GM18526 (cell line): ENCODE measurements around the gene CRYBG2.

Experiments
- POLR2A ChIP-seq: IDR thresholded peaks from 3 replicates; pipeline ENCODE4 v1.6.1; 2011; ENCODE audit not compliant: insufficient read length; ENCODE audit errors: extremely low read depth

CRYBG2 gene

DNA sequence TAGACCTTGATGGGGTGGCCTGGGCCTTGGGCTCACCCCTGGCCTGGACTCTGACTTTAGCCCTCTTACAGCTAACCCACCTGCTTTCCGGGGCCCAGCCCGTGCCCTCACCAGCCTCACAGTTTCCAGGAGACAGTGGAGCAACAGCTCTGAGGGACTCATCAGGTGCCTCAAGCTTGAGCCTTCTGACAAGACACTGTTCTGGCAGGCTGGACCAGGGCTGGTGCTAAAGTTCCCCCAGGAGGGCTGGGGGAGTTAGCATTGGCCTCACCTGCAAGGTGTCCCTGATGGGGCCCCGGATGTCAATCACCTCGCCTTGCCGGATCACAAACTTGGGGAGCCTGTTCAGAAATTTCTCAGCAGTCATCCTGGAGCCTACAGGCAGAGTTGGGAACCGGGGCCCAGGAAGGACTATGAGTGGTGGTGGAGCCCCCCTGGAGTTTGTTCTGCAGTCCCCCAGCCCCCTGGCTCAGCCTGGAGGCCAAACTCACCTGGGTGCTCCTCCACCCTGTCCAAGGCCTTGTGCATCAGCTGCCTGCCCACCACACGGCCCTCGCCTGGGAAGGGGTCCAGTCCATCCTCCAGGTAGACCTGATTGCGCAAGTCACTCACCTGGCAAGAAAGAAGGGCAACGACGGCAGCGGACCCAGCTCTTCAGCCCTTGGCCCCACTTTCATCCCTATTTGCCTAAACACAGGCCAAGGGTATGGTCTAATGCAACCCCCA, 69.9 kb downstream of the CRYBG2 start:
- TF ChIP-seq POLR2A, result no peak

DNA sequence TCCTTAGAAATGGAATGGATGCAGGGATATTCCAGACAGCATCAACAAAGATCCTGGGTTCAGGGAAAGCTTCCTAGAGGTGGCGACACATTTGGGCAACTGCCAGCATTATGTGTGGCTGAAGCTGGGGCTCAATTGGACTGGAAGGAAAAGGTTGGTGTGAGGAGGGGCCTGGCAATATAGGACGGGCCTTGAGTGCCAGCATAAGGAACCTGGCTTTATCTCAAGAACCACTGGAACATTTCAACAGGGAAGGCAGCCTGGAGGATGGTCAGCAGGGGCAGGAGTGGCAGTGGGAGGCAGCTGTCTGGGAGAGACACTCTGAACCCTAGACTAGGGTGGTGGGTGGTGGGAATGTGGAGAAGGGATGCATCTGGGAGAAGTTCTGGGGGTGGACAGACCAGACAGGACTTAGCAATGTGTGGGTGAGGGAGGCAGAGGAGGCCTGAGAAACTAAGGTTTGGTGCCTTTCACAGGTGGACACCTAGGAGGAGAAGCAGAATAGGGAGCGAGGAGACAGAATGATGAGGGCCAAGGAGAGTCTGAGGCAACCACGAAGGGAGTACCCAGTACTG, 70.6 kb downstream of the CRYBG2 start:
- TF ChIP-seq POLR2A, result no peak

DNA sequence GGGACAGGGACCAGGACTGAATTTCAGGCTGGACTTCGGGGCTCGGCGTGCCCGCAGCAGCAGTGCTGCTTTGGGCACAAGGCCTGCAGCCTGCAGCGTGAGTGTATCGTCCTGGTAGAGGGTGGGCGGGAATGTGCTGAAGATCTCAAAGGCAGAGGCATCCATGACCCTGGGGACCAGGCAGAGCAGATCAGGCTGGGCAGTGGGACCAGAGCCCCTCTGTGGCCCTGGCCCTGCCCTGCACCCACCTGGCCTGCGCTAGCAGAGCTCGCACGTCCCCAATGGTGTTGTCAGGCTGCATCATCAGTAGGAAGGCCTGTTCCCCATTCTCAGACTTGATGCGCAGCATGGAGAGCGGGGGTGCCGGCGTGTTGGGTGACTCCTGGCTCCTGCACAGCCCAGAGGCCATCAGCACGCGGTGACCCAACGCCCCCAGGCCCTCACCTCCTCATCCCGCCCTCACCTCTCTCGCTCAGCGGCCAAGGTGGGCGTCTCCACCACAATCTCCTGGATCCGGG, 71.5 kb downstream of the CRYBG2 start:
- TF ChIP-seq POLR2A, result no peak

DNA sequence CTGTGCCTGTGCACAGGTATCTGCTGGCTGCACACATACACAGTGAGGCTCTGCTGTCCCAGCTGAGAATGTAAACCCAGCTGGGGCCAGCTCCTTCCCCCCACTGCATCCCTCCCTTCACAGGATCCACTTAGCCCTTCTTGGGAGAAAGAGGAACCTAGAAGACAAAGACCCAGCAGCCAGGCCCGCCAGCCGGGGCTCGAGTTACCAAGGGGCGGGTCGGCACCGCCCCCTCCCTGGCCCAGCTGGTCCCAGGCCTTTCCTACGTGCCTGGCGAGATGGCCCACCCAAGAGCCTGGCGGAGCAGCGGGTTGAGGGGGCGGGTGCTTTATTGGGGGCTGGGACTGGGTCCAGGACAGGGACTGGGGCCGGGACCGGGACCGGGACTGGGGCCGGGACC, 72.0 kb downstream of the CRYBG2 start:
- TF ChIP-seq POLR2A, result no peak

DNA sequence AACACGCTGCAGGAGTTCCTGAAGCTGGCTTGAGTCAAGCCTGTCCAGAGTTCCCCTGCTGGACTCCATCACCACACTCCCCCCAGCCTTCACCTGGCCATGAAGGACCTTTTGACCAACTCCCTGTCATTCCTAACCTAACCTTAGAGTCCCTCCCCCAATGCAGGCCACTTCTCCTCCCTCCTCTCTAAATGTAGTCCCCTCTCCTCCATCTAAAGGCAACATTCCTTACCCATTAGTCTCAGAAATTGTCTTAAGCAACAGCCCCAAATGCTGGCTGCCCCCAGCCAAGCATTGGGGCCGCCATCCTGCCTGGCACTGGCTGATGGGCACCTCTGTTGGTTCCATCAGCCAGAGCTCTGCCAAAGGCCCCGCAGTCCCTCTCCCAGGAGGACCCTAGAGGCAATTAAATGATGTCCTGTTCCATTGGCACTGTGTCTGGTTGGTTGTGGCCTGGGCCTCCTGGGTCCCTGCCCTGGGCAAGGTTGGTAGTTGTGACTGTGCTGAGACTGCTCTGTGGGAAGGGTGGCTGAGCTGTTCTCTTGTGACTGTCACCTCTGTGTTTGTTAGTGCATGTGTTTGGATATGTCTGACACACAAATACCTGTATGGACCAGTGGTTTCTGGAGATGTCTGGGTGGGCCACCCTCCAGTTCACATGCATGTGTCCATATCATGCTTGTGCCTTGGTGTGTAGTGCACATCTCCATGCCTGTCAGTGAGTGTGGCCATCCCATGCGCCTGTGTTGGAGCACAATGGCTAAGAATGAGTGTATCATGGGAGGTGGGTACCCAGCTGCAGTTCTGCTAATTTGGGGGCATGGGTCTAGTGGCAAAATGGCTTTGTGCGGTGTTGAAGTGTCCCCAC, 72.6 kb downstream of the CRYBG2 start:
- TF ChIP-seq POLR2A, result no peak

DNA sequence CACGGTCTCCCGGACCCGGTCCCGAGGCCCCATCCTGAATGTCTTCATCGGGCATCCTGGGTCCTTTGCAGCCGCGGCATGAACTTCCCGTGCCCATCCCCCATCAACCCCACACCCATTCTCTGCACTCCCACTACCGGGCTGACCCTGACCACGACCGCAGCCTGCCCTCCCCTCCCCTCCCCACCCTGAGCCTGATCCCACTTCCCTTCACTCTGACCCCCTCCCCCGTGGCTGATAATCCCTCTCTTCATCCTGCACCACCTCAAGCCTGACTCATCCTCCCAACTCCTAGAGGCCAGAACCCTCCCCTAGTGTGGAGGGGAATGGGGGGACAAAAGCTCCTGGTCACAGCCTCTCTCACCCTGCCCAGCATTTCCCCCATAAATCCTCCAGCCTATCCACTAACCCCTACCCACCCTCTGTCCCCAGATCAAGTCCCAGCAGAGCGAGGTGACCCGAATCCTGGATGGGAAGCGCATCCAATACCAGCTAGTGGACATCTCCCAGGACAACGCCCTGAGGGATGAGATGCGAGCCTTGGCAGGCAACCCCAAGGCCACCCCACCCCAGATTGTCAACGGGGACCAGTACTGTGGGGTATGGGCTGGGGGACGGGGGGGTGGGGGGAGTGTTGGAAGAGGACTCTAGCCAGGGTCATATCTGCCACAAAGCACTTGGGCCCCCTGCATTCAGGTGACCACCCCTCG, 73.4 kb downstream of the CRYBG2 start:
- TF ChIP-seq POLR2A, result no peak

DNA sequence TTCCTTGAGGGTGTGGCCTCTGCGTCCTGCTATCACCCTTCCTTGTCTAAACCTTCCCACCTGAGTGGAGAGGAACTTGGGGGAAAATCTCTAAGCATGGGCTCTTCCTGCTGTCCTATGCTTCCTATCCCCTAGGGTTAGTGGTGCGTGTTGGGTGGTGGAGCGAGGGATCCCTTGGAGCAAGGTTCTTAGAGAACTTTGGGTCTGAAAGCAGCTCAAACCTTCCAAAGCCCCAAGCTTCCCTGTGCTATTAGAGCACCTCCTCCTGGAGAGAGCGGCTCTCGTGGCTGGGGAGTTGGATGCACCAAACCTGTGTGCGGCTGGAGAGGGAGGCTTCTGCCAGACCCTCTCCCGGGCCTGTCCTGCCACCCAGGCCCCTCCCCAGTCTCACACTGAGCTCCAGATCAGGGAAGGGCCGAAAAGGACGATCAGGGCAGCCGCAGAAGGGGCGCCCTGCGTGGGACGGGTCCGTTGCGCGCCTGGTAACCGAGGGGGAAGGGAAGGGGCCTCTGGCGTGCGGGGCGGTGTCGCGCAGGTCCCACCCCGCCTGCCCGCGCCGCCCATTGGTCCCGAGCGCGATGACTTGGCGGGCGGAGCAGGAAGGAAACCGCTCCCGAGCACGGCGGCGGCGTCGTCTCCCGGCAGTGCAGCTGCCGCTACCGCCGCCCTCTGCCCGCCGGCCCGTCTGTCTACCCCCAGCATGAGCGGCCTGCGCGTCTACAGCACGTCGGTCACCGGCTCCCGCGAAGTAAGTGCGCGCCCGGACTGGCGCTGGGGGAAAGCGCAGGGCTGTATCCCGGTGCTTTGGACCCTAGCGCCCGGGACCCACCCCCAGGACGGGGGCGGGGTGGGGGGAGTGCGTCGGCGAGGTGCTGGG, 74.2 kb downstream of the CRYBG2 start, which contains the start of gene SH3BGRL3:
TSS of gene SH3BGRL3 (plus strand) at position 631 of the 877 bp plus-strand sequence. CDS start at position 701, 70 bp downstream.
- peak; percentile 83 for TF ChIP-seq POLR2A

DNA sequence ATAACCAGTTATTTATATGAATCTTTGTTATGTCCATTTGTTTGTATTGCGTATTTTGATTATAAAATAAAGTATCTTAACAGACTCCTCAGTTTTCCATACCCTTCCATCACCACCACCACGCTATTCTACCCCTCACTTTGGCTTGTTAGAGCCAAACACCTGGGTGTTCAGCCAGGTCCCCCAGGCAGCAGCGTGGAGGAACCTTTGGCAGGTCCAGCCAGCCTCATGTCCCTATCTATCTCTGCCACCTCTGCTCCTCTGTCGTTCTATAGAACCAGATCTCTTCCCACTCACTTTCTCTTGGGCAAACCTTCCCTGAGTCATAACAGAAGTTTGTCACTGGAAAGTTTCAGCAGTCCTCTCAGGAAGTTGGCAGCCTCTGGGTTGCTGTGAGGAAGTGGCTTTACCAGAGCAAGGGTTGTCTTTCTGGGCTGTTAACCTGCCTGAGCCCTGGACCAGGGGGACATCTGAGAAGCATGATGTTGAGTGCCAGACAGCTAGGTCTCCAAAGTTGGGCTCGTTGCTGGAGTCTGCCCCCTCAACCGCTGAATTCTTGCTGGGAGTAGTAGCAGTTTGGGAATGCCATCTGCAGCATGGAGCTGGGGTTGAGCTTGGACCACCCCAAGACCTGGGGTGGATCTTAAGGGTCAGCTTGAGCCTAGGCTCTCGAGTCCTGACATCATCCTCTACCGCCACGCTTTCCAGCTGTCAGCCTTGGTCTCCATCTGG, 75.0 kb downstream of the CRYBG2 start:
- no peak for TF ChIP-seq POLR2A

DNA sequence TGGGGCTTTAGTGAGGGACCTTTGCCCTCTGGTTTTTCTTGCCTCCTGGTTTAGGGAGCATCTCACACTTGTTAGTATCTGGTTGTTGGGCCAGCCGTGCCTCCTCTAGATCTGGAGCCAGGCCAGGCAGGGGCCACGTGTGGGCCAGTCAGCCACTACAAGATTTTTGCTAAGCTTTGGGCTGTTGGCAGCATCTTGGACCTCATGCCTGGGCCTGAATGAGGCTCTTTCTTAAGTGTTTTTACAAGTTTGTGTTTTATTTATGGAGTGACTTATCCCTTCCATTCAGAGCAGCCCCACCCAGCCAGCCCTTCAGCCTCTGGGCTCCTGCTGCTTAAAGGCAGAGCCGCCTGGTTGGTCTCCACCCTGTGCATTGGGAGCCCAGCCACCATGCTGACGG, 75.6 kb downstream of the CRYBG2 start:
- no peak for TF ChIP-seq POLR2A

DNA sequence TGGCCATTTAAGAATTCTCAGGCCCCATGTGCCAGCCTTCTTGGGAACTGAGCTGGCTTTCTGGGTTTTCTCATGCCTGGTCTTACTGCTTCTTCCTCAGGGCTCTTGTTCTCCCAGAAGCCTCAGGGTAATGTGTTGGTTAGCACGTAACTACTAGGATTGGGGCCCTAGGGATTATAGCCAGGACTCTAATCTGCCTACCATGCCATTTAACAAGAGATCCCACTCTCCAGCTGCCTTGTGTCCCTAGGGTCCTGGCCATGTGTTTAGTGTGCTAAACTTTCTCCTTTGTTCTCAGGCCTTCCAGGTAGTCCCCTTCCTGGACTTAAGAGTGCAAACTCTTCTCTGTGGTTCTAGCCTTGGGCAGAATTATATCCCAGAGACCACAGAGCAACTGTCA, 76.2 kb downstream of the CRYBG2 start:
- TF ChIP-seq POLR2A, result no peak

DNA sequence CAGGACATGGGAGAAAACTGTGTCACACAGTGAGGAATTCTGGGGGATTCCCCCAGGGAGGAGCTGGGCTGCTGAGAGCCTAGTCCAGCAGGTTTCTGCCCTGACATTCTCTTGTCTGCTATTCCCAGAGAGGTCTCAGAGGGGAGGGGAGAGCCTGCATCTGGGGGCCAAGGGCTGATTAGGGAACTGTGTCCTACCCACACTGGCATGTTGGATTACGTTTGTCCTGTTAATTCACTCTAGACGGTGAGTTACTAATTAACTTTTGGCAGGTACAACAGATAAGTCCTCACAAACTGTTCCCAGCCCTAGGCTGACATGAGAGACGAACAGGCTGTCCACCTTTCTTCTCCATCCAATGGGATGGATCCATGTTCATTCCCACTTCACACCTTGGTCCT, 76.7 kb downstream of the CRYBG2 start:
- no peak for TF ChIP-seq POLR2A

DNA sequence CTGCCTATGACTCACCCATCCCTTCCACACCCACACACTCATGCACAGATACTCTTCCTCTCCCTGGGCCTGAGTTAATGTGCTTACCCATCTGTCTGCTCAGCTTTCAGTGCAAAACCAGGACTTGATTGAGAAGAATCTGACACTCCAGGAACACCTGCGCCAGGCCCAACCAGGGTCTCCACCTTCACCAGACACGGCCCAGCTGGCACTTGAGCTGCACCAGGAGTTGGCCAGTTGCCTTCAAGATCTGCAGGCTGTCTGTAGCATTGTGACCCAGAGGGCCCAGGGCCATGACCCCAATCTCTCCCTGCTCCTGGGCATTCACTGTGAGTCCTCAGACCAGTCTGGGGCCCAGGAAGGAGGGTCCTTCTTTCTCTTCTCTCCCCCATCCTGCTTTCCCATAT, 77.5 kb downstream of the CRYBG2 start:
- no peak for TF ChIP-seq POLR2A

DNA sequence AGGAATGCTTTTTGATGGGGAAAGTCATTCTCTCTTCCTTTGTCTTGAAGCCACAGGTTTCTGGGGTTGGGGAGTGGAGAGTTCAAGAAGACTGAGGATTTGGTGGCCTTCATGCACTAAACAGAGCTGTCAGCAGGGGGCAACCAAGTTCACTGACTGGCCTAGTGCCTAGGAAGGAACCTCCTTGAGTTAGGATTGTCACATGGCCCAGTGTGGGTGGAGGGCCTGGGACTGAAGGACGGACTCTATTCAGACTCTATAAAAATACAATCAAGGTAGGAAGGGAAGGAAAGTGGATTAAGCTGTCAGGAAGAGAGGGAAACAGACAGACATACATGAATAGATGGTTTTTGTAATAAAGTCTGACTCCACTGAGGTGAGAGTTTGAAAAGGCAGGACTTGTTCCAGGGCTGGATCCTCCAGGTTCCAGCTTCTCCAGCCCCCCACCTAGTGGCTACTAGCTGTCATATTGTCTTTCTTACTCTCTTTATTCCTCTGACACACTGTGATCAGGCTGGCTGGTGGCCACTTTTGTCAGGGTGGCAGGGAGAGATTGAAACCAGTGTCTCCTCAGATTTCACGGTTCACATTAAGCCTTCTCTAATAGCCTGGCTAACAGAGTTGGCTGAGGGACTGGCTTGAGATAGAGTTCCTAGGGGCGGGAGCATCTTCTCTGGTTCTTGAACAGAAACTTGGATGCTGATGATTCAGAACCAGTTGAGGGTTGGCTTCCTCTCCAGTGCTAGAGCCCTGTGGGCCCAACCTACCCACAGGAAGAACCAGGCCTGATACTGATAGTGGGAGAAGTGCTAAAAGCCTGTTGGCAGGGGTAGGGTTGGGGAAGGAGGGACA, 78.1 kb downstream of the CRYBG2 start:
- TF ChIP-seq POLR2A, result no peak
